NOMO-1 treated with dmso at 0.1 percent for 144 hours (cell line): ENCODE results near the gene DDT.
"Not testable (repeated sequence)": the region's sequence is repeated elsewhere in the genome, so short reads cannot be mapped to it uniquely, and the experiment has no call there.

Source experiments
- DNase-seq: peaks from one replicate; lab custom pipeline; 2025; ENCODE audit not compliant: unreplicated experiment; lab: John Stamatoyannopoulos, UW

Gene DDT

GRCh38 chr22:23974345-23974744 is at the start of gene DDT:
DDT (minus strand) TSS chr22:23974441; CDS start chr22:23974414, 27 bp downstream.
- not testable (repeated sequence) for DNase-seq

GRCh38 chr22:24023204-24023789 is 49.1 kb upstream of the DDT start:
- DNase-seq: no peak

- no peak for DNase-seq
Observed at GRCh38 chr22:24021304-24021703, 47.1 kb upstream of the DDT start.

- DNase-seq: no peak
Observed at GRCh38 chr22:24016156-24016555, 41.9 kb upstream of the DDT start.

- DNase-seq: no peak
Observed at GRCh38 chr22:24011735-24012068, 37.5 kb upstream of the DDT start.

- no peak for DNase-seq
Observed at GRCh38 chr22:24010018-24010391, 35.8 kb upstream of the DDT start.

GRCh38 chr22:24009227-24010017 is 35.2 kb upstream of the DDT start:
- DNase-seq: no peak

GRCh38 chr22:24008381-24009226 is 34.4 kb upstream of the DDT start:
- DNase-seq: no peak

GRCh38 chr22:24008022-24008283 is 33.7 kb upstream of the DDT start:
- no peak for DNase-seq

GRCh38 chr22:24007253-24008021 is 33.2 kb upstream of the DDT start:
- no peak for DNase-seq

- DNase-seq: no peak
Observed at GRCh38 chr22:24006914-24007214, 32.6 kb upstream of the DDT start.

- DNase-seq: no peak
Observed at GRCh38 chr22:24006207-24006913, 32.1 kb upstream of the DDT start.

GRCh38 chr22:24005201-24005600 is 31.0 kb upstream of the DDT start, which contains the start of gene GSTT4:
GSTT4 (minus strand) TSS chr22:24005453; CDS start chr22:24005356, 97 bp downstream.
- DNase-seq: no peak

- DNase-seq: no peak
Observed at GRCh38 chr22:24003887-24004286, 29.6 kb upstream of the DDT start.

- no peak for DNase-seq
Observed at GRCh38 chr22:24002851-24003250, 28.6 kb upstream of the DDT start.

GRCh38 chr22:24002272-24002671 is 28.0 kb upstream of the DDT start:
- DNase-seq: no peak

GRCh38 chr22:24001314-24001713 is 27.1 kb upstream of the DDT start:
- DNase-seq: no peak

GRCh38 chr22:23999779-24000178 is 25.5 kb upstream of the DDT start:
- DNase-seq: not testable (repeated sequence)

GRCh38 chr22:23997092-23997491 is 22.9 kb upstream of the DDT start:
- DNase-seq: no peak

GRCh38 chr22:23993581-23994177 is 19.4 kb upstream of the DDT start:
- not testable (repeated sequence) for DNase-seq
